Measurements from ENCODE around the gene TM9SF1. TPM values are rescaled to one million over a fixed set of nuclear protein-coding genes. Genes with fewer than 3 reads are reported as not detected.

Gene TM9SF1
- total RNA-seq, 1 experiment from 2014 or later, result 41.9 TPM

- DNase-seq, result peak; percentile 96 to 98
- peak within 1 kb of the TSS; percentile 94 for H3K27ac Mint-ChIP-seq (ENCODE audit: unreplicated experiment)
- H3K4me1 Mint-ChIP-seq (ENCODE audit: low read depth, unreplicated experiment), result peaks cover 14% of the 10 kb centered on the region
- BruUV-seq (replicated peaks), result no TSS peak
- Histone ChIP-seq H3K9me3 (no peaks in the 10 kb centered on the region), H3K4me3 (ENCODE audit: low read depth, low read length) (peak within 1 kb of the TSS; percentile 63), H3K4me1 (no peaks in the 10 kb centered on the region), H3K36me3 (ENCODE audit: control insufficient read depth, insufficient read depth, low read length) (peaks cover 3% of the 10 kb centered on the region), H3K27me3 (replicated peaks; ENCODE audit: control insufficient read depth, insufficient read depth, low read length) (no peaks in the 10 kb centered on the region)
- H3K4me3 Mint-ChIP-seq (ENCODE audit: unreplicated experiment), result peak within 1 kb of the TSS; percentile 92
- intact Hi-C loops (cut with micrococcal nuclease; ENCODE audit: unreplicated experiment), result loop anchor here (1.0 to 2.0 kb wide), 3 partner anchors 27 to 74 kb away; partner anchors contain the start of genes DCAF11, IRF9, NRL and PSME2
- POLR2A ChIA-PET, result interaction anchor here (1.0 to 1.6 kb wide), 6 partner anchors 42 to 253 kb away, joined by 4 to 6 read pairs (median 5); partner anchors contain the start of genes DCAF11, EMC9, NRL and PCK2
- H3K9me3 Mint-ChIP-seq (ENCODE audit: unreplicated experiment), result no peaks in the 10 kb centered on the region
- TF ChIP-seq, protein P1, sequence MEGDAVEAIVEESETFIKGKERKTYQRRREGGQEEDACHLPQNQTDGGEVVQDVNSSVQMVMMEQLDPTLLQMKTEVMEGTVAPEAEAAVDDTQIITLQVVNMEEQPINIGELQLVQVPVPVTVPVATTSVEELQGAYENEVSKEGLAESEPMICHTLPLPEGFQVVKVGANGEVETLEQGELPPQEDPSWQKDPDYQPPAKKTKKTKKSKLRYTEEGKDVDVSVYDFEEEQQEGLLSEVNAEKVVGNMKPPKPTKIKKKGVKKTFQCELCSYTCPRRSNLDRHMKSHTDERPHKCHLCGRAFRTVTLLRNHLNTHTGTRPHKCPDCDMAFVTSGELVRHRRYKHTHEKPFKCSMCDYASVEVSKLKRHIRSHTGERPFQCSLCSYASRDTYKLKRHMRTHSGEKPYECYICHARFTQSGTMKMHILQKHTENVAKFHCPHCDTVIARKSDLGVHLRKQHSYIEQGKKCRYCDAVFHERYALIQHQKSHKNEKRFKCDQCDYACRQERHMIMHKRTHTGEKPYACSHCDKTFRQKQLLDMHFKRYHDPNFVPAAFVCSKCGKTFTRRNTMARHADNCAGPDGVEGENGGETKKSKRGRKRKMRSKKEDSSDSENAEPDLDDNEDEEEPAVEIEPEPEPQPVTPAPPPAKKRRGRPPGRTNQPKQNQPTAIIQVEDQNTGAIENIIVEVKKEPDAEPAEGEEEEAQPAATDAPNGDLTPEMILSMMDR (IDR thresholded peaks at IDR 0.05; ENCODE audit: insufficient read depth in 1 of 2, low read depth in 1 of 2, low read length in 1 of 2, severe bottlenecking in 1 of 2, unreplicated experiment in 1 of 2), result no peak
- no peaks in the 10 kb centered on the region for H3K27me3 Mint-ChIP-seq (ENCODE audit: insufficient read depth, unreplicated experiment)
- H3K36me3 Mint-ChIP-seq (ENCODE audit: insufficient read depth, unreplicated experiment), result peaks cover 66% of the 10 kb centered on the region
- CTCF ChIA-PET, result interaction anchor here (0.5 kb wide), 1 partner anchor 86 kb away, joined by 9 read pairs; no protein-coding TSS in a partner anchor
Observed at GRCh38 chr14:24188251-24189058, 6.8 kb downstream of the TM9SF1 start, which contains the start of gene IPO4. TSS of gene IPO4 (minus strand) at chr14:24188816. CDS start at chr14:24188787, 29 bp downstream.

- ChIA-PET CTCF (interaction anchor here (0.6 kb wide), 1 partner anchor 26 kb away, joined by 3 read pairs; the partner anchor contains the start of gene IRF9), POLR2A (no interaction called here)
- Mint-ChIP-seq H3K27ac (ENCODE audit: unreplicated experiment) (no peak overlapping the region), H3K36me3 (ENCODE audit: insufficient read depth, unreplicated experiment) (peaks cover 69% of the 10 kb centered on the region), H3K9me3 (ENCODE audit: unreplicated experiment) (no peaks in the 10 kb centered on the region), H3K27me3 (ENCODE audit: insufficient read depth, unreplicated experiment) (no peaks in the 10 kb centered on the region), H3K4me3 (ENCODE audit: unreplicated experiment) (peak overlapping the region; percentile 92), H3K4me1 (ENCODE audit: low read depth, unreplicated experiment) (peaks cover 14% of the 10 kb centered on the region)
- H3K4me3 ChIP-seq (ENCODE audit: low read depth, low read length), result peak overlapping the region; percentile 63
- H3K4me1 ChIP-seq, result no peaks in the 10 kb centered on the region
- peaks cover 3% of the 10 kb centered on the region for H3K36me3 ChIP-seq (ENCODE audit: control insufficient read depth, insufficient read depth, low read length)
- intact Hi-C loops (cut with micrococcal nuclease; ENCODE audit: unreplicated experiment), result no loop called here
- TF ChIP-seq, protein P1 (IDR thresholded peaks at IDR 0.05; ENCODE audit: insufficient read depth in 1 of 2, low read depth in 1 of 2, low read length in 1 of 2, severe bottlenecking in 1 of 2, unreplicated experiment in 1 of 2), result no peak
- H3K27me3 ChIP-seq (replicated peaks; ENCODE audit: control insufficient read depth, insufficient read depth, low read length), result no peaks in the 10 kb centered on the region
- H3K9me3 ChIP-seq, result no peaks in the 10 kb centered on the region
- DNase-seq, result no peak
- no TSS peak for BruUV-seq (replicated peaks)
Observed at GRCh38 chr14:24187539-24187915, 7.7 kb downstream of the TM9SF1 start.

- H3K4me1 Mint-ChIP-seq (ENCODE audit: low read depth, unreplicated experiment), result peaks cover 14% of the 10 kb centered on the region
- H3K27ac Mint-ChIP-seq (ENCODE audit: unreplicated experiment), result no peak overlapping the region
- Histone ChIP-seq H3K27me3 (replicated peaks; ENCODE audit: control insufficient read depth, insufficient read depth, low read length) (no peaks in the 10 kb centered on the region), H3K9me3 (no peaks in the 10 kb centered on the region), H3K4me3 (ENCODE audit: low read depth, low read length) (no peak overlapping the region), H3K4me1 (no peaks in the 10 kb centered on the region), H3K36me3 (ENCODE audit: control insufficient read depth, insufficient read depth, low read length) (peaks cover 3% of the 10 kb centered on the region)
- peak overlapping the region; percentile 92 for H3K4me3 Mint-ChIP-seq (ENCODE audit: unreplicated experiment)
- H3K9me3 Mint-ChIP-seq (ENCODE audit: unreplicated experiment), result no peaks in the 10 kb centered on the region
- H3K27me3 Mint-ChIP-seq (ENCODE audit: insufficient read depth, unreplicated experiment), result no peaks in the 10 kb centered on the region
- TF ChIP-seq, protein P1 (IDR thresholded peaks at IDR 0.05; ENCODE audit: insufficient read depth in 1 of 2, low read depth in 1 of 2, low read length in 1 of 2, severe bottlenecking in 1 of 2, unreplicated experiment in 1 of 2), result no peak
- peaks cover 68% of the 10 kb centered on the region for H3K36me3 Mint-ChIP-seq (ENCODE audit: insufficient read depth, unreplicated experiment)
- intact Hi-C loops (cut with micrococcal nuclease; ENCODE audit: unreplicated experiment), result no loop called here
- DNase-seq, result no peak
- CTCF ChIA-PET, result interaction anchor here (0.6 kb wide), 1 partner anchor 26 kb away, joined by 3 read pairs; the partner anchor contains the start of gene IRF9
- no TSS peak for BruUV-seq (replicated peaks)
- POLR2A ChIA-PET, result no interaction called here
Observed at GRCh38 chr14:24186831-24187538, 8.3 kb downstream of the TM9SF1 start.

Measured in Caco-2 (cell line).